Stomach (tissue), 4 donors: ENCODE data around the gene CEP112.

Experiments used
- POLR2AphosphoS5 ChIP-seq, 3 donors: sonication (generic); formaldehyde crosslinking; IDR thresholded peaks; one replicate each; pipeline ENCODE4 v1.6.1; 2016; ENCODE audit warnings: antibody characterized with exemption in 3 of 3
- TF ChIP-seq, protein P1 (sequence below), 7 experiments: fragments of 450-650 bp in 4 of 7; fragments of 200-600 bp in 3 of 7; sonication (generic) in 3 of 7; IDR thresholded peaks; one replicate each; pipeline ENCODE4 v1.5.1; 2016 to 2019; ENCODE audit warnings: antibody characterized with exemption in 7 of 7, control low read depth in 2 of 7, mild to moderate bottlenecking in 1 of 7

DNA sequence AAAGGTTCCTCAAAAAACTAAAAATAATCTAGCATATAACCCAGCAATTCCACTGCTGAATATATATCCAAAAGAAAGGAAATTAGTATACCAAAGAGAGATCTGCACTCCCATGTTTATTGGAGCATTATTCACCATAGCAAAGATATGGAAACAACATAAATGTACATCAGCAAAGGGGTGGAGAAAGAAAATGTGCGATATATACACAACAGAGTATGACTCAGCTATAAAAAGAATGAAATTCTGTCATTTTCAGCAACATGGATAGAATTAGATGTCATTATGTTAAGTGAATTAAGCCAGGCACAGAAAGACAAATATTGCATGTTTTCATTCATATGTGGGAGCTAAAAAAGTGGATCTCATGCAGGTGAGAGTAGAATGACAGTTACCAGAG lies 350.8 kb downstream of the CEP112 start:
- TF ChIP-seq, protein P1, sequence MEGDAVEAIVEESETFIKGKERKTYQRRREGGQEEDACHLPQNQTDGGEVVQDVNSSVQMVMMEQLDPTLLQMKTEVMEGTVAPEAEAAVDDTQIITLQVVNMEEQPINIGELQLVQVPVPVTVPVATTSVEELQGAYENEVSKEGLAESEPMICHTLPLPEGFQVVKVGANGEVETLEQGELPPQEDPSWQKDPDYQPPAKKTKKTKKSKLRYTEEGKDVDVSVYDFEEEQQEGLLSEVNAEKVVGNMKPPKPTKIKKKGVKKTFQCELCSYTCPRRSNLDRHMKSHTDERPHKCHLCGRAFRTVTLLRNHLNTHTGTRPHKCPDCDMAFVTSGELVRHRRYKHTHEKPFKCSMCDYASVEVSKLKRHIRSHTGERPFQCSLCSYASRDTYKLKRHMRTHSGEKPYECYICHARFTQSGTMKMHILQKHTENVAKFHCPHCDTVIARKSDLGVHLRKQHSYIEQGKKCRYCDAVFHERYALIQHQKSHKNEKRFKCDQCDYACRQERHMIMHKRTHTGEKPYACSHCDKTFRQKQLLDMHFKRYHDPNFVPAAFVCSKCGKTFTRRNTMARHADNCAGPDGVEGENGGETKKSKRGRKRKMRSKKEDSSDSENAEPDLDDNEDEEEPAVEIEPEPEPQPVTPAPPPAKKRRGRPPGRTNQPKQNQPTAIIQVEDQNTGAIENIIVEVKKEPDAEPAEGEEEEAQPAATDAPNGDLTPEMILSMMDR (IDR thresholded peaks at IDR 0.05) = no peak
- no peak for TF ChIP-seq POLR2AphosphoS5 (IDR thresholded peaks at IDR 0.05)
